Fibroblast of mammary gland (primary cell): ENCODE measurements around the gene BMERB1.

Experiments
- DNase-seq: peaks from one replicate; pipeline ENCODE4 v3.0.0-alpha.2; 2010; ENCODE audit warnings: low read depth
- H3K4me3 ChIP-seq: 2 replicates; pipeline ENCODE4 v1.5.1; 2011; ENCODE audit warnings: low read depth, mild to moderate bottlenecking, low read length, moderate library complexity; ENCODE audit not compliant: control insufficient read depth
- CTCF ChIP-seq: conservative IDR thresholded peaks from 2 replicates; pipeline ENCODE4 v1.5.1; 2011; ENCODE audit warnings: low read depth, low read length, inconsistent platforms; ENCODE audit not compliant: control insufficient read depth, insufficient read depth

Gene BMERB1

GRCh38 chr16:15482068-15482747, 47.8 kb downstream of the BMERB1 start:
- peak; percentile 32 for TF ChIP-seq CTCF
- no peak overlapping the region for H3K4me3 ChIP-seq
- peak; percentile 99 for DNase-seq

GRCh38 chr16:15482748-15483298, 48.4 kb downstream of the BMERB1 start:
- no peak for DNase-seq
- TF ChIP-seq CTCF = no peak
- H3K4me3 ChIP-seq = no peak overlapping the region

GRCh38 chr16:15483857-15484256, 49.5 kb downstream of the BMERB1 start:
- no peak for TF ChIP-seq CTCF
- DNase-seq = no peak
- no peak overlapping the region for H3K4me3 ChIP-seq

- DNase-seq = peak; percentile 86
- no peak for TF ChIP-seq CTCF
- no peak overlapping the region for H3K4me3 ChIP-seq
Measured at GRCh38 chr16:15484662-15485061, 50.3 kb downstream of the BMERB1 start.

GRCh38 chr16:15485175-15485574, 50.8 kb downstream of the BMERB1 start:
- no peak for DNase-seq
- no peak for TF ChIP-seq CTCF
- H3K4me3 ChIP-seq = no peak overlapping the region

- no peak for DNase-seq
- H3K4me3 ChIP-seq = no peak overlapping the region
- TF ChIP-seq CTCF = no peak
Measured at GRCh38 chr16:15486661-15487060, 52.3 kb downstream of the BMERB1 start.
